CD4-positive, alpha-beta T cell treated with Interleukin-10 for 1 hour (primary cell): Measurements from ENCODE around the gene TASP1.
"Not testable (repeated sequence)": the region's sequence is repeated elsewhere in the genome, so short reads cannot be mapped to it uniquely, and the experiment has no call there.

Source experiments
- DNase-seq: peaks from one replicate; pipeline ENCODE4 v3.0.0-alpha.2; 2020

Gene TASP1, protein sequence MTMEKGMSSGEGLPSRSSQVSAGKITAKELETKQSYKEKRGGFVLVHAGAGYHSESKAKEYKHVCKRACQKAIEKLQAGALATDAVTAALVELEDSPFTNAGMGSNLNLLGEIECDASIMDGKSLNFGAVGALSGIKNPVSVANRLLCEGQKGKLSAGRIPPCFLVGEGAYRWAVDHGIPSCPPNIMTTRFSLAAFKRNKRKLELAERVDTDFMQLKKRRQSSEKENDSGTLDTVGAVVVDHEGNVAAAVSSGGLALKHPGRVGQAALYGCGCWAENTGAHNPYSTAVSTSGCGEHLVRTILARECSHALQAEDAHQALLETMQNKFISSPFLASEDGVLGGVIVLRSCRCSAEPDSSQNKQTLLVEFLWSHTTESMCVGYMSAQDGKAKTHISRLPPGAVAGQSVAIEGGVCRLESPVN

DNA sequence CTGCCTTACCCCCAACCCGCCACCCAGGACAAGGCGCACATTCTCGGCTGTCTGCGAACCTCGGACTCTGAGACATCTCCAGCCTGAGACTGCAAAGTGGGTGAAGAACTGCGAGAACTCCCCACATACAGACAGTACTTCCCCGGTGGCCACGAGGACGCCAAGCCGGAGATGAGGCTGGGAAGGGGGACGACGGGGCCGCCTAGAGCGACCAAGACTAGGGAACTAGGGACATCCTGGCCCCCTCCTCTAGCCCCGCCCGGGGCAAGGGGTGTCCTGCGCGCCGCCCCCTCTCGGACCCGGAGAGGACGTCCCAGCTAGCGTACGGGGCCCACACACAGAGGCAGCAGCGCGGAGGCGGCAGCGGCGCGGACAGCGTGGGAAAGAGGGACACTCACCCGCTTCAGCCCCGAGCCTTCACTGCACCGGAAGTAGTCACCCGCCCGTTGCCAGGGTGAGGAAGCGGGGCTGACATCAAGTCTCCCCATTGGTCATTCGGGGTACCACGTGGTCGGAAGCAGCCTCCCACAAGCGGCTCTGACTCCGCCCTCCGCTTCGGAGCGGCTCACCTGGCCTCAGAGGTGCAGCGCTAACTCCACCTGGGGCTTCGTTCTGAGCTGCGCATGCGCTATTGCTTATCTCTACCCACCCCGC, at the start of gene TASP1:
TASP1 (minus strand) TSS at position 437 of the 654 bp plus-strand sequence. CDS start 8,854 bp downstream, outside the sequence.
- DNase-seq: peak; percentile 98

GRCh38 chr20:13687815-13688214, 49.1 kb upstream of the TASP1 start:
- DNase-seq: no peak

GRCh38 chr20:13685623-13686022, 46.9 kb upstream of the TASP1 start:
- no peak for DNase-seq

DNA sequence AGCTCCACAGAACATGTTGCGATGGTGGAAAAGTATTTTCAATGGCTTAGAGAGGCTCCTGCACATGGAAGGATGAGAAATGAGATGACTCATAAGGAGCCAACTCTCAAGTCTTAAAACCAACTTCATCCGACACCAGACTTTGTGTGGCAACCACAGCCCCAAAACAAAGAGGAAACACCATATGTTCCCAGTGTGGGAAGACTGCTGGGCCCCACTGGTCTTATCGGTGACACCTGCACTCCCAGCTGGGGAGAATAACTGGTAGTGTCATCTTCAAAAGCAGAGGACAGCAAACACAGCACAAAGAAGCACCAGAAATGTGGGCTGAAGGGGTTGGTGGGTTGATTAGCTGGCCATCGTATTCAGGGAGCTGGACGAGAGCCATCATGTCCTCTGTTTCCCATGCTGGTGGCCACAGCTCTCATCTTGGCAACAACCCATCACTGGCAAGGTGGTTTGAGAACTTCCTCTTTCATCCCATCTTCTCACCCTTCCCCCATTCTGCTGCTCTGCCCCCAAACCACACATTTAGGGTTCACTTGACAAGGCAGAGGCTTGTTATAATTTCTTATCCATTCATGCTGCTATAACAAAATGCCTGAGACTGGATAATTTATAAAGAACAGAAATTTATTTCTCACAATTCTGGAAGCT, 46.0 kb upstream of the TASP1 start:
- DNase-seq: no peak

DNA sequence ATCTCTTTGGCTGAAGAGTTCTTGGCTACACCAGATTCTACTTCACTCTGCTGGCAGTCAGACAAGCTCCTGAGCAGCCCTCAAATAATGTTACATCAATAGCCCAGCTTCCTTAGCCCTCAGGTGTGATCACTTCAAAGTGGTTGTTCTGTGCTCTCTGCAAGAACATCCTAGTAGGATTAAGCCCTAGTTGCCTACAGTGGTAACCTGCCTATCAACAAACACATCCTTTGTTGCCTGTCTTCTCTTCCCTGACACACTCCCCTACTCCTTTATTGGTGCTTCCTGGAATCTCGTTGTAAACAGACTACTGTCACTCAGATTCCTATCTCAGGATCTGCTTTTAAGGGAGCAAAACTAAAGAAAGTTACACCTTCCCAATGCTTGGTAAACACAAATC, 45.1 kb upstream of the TASP1 start:
- DNase-seq: no peak

- DNase-seq: no peak
Measured at GRCh38 chr20:13681248-13682125, 42.8 kb upstream of the TASP1 start.

DNA sequence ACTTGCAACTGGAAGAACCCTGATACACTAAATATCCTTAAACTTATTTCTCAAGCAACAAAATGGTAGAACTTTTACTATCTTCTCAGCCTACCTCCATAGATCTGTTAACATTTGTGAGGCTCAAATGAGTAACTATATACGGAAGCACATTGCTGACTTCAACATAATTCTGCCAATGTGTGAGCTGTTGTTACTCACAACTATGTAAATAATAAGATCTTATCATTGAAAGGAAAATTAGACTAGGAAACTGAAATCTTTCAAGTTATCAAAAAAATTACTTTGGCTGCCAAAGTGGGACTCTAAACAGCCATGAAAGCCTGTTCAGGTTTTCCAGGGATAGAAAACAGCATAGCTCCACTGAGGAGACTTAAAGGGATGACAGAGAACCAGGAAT, 40.2 kb upstream of the TASP1 start:
- no peak for DNase-seq

GRCh38 chr20:13677241-13677640, 38.5 kb upstream of the TASP1 start:
- DNase-seq: no peak

DNA sequence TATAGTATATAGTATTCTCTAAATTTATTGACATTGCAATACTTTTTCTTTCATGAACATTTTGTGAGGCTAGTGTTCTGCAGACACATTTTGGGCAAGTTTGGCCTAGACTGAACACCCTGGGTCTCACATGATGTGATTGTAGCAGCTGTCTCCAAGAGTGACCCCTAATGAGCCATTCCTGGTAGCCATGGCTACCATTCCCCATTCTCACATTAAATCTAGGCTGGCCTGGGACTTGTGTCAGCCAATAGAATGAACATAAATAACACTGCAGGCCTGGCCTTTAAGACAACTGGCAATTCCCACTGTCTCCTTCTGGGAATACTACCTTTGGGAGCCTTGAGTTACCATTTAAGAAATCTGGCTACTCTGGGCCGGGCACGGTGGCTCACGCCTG, 38.0 kb upstream of the TASP1 start:
- no peak for DNase-seq

DNA sequence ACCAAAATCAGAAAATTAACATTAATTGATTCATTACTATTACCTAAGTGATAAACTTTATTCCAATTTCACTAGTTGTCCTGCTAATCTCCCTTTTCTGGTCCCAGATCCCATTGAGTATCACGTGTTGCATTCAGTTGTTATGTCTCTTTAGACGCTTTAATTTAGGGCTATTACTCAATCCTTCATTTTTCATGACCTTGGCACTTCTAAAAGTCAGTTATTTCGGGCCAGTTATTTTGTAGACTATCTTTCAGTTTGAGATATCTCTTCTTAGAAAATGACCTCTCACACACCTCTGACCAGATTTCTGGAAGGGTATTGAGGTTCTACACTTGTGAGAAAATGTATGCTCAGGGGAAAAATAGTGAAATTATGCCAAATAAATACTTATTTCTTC, 34.0 kb upstream of the TASP1 start:
- DNase-seq: no peak

DNA sequence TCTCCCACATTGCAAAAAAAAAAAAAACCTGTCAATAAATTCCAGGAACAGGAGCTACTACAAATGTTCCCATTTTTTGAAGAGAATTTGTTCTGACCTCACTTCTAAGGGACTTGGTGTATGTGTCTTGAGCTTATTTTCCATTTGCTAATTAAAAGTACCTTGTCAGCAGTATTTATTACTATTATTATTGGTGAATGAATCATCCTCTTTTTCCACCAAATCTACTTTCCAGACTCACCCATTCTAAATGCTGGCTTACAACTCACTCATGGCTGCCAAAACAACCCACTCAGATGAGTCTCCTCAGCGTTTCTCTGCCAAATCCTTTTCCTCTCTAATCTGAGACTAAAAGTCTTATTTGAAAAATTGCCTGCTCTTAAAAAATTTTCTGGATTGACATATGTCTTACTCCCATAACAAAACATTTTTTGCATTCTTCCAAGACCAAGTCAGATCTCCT, 33.2 kb upstream of the TASP1 start:
- no peak for DNase-seq

DNA sequence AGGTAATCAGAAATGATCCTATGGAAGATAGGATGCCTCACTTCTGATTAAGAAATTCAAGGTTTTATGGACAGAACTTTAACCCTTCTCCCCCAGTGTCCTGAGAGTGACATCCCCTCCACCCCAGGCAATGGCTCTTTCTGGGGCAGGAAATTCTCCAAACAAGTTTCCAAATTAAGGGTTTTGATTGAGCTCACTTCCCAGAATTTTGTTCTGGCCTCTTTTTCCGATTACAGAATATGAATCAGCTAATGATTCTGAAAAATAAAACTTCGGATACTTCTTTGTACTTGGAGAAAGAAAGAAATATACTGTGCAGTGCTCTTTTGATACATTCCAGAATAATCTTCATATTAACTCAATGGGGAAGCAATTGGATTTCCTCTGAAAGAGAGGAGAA, 32.8 kb upstream of the TASP1 start:
- no peak for DNase-seq

- no peak for DNase-seq
Measured at GRCh38 chr20:13670160-13670559, 31.4 kb upstream of the TASP1 start.

GRCh38 chr20:13665709-13666395, 27.1 kb upstream of the TASP1 start:
- DNase-seq: no peak

GRCh38 chr20:13661070-13661685, 22.4 kb upstream of the TASP1 start:
- DNase-seq: no peak

DNA sequence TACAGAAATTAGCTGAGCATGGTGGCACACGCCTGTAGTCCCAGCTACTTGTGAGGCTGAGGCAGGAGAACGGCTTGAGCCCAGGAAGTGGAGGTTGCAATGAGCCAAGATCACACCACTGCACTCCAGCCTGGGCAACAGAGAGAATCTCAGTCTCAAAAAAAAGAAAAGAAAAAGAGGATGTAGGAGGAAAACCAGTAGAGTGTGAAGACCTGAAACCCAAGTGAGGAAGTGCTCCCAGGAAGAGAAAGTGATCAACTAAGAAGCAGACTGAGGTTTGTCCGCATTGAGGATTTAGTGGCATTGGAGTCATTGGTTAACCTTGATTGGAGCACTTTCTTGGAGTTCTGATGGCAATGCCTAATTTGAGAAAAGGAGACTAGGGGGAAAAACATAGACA, 20.6 kb upstream of the TASP1 start:
- DNase-seq: no peak

GRCh38 chr20:13658060-13658459, 19.3 kb upstream of the TASP1 start:
- not testable (repeated sequence) for DNase-seq

- DNase-seq: no peak
Measured at GRCh38 chr20:13656721-13657368, 18.1 kb upstream of the TASP1 start.

- DNase-seq: no peak
Measured at GRCh38 chr20:13654463-13655023, 15.8 kb upstream of the TASP1 start.

DNA sequence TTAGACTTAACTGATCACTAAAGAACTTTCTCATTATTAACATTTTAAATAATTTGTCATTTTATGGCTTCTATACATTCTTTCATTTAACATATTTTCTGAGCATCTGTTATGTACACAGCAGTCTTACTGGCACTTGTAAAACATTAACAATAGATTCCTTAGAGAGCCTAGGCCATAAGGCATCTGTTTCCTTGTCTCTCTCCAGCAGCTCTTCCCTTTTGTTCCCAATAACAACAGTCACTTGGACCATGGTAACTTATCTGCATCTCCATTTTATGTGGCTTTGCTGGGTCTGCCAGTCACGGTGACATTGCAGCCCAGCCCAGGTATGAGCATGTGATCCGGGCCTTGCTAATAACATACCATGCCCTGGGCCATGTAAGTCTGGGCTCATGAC, 11.7 kb upstream of the TASP1 start:
- DNase-seq: no peak
